GM13976 (cell line): Measurements from ENCODE around the gene NEUROG1.
A peak's percentile ranks its signal among the peaks of the same experiment; 100 is the strongest.

ENCODE experiments used
- DNase-seq: peaks from one replicate; pipeline ENCODE4 v3.0.0; 2012; ENCODE audit warnings: low spot score
- in situ Hi-C: fragments of 300-500 bp; cut with MboI; formaldehyde crosslinking; loops from one replicate; pipeline ENCODE4 v1.12.0; 2022; ENCODE audit warnings: low sequenced_read_pairs, mixed read lengths, inconsistent platforms; ENCODE audit not compliant: unreplicated experiment
- TF ChIP-seq, protein P1 (sequence below): IDR thresholded peaks from 2 replicates; pipeline ENCODE4 v1.5.1; 2012; ENCODE audit warnings: borderline replicate concordance, mild to moderate bottlenecking; ENCODE audit not compliant: insufficient read depth; ENCODE audit errors: extremely low read depth, missing control alignments, control extremely low read depth

NEUROG1 gene

DNA sequence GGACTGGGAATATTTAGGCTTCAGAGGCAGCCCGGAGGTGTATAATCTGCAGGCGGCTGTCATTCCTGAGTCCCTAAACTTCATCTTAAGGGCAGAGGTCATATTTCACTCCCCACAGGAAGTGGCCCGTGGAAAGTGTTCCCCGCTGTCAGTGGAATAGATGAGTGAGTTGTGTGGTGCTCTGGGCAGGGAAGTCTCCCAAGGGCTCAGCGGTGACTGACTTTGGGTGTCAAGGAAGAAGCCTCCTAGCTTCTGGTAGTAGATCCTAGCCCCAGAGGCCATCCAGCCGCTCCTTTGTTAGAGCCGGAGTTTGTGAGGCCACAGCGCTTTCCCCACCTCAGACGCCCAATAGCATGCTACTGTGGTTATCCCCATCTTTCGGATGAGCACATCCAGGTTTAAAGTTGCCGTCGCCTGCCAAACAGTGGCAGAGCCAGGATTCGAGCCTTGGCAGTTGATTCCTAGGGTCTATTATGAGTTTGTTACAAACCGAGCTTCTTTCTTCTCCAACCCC lies 44.7 kb downstream of the NEUROG1 start:
- no peak for DNase-seq
- TF ChIP-seq, protein P1, sequence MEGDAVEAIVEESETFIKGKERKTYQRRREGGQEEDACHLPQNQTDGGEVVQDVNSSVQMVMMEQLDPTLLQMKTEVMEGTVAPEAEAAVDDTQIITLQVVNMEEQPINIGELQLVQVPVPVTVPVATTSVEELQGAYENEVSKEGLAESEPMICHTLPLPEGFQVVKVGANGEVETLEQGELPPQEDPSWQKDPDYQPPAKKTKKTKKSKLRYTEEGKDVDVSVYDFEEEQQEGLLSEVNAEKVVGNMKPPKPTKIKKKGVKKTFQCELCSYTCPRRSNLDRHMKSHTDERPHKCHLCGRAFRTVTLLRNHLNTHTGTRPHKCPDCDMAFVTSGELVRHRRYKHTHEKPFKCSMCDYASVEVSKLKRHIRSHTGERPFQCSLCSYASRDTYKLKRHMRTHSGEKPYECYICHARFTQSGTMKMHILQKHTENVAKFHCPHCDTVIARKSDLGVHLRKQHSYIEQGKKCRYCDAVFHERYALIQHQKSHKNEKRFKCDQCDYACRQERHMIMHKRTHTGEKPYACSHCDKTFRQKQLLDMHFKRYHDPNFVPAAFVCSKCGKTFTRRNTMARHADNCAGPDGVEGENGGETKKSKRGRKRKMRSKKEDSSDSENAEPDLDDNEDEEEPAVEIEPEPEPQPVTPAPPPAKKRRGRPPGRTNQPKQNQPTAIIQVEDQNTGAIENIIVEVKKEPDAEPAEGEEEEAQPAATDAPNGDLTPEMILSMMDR: no peak
- in situ Hi-C loops: no loop called here

DNA sequence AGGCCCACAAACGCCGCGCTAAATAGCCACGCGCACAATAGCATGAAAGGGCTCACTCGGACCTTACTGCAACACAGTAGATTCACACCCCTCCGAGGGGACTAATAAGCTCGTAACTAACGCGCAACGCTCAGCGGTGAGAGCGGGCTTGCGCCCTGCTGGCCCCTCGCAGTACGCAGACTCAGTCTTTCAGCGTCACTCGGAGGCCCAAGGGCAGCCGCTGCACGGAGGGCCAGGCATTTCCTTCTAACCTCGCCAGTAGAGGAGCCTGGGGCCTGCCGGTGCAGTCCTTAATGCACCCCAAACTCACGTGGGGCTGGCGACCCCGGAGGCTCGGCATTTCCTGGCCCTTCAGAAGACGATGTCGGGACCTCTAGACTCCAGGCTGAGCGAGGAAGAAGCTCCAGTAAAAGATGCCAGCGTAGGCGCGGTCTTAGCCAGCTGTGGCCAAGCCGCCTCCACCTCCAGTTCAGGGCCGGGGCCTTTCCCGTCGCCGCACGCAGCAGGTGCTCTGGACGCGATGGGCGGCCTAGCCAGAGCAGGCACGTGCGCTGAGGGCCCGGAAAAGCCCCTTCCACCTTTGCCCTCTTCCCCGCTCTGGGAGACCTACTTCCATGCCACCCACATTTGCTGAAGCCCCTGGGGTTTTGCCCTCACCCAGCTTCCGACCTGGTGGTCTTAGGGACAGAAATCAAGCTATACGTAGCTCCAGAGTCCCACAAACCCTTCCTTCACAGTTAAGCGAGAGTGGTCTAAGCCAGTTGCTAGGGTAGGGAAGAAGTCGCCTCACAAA lies 45.3 kb downstream of the NEUROG1 start:
- TF ChIP-seq, protein P1: no peak
- in situ Hi-C loops: no loop called here
- DNase-seq: peak; percentile 41

- in situ Hi-C loops: no loop called here
Measured at GRCh38 chr5:135489466-135490244, 46.1 kb downstream of the NEUROG1 start.

GRCh38 chr5:135488727-135489465 lies 46.9 kb downstream of the NEUROG1 start:
- DNase-seq: peak; percentile 39
- TF ChIP-seq, protein P1: no peak
- in situ Hi-C loops: no loop called here

More at GRCh38 chr5:135489466-135490244, 46.1 kb downstream of the NEUROG1 start:
- peak; percentile 47 for DNase-seq
- TF ChIP-seq, protein P1: no peak

DNA sequence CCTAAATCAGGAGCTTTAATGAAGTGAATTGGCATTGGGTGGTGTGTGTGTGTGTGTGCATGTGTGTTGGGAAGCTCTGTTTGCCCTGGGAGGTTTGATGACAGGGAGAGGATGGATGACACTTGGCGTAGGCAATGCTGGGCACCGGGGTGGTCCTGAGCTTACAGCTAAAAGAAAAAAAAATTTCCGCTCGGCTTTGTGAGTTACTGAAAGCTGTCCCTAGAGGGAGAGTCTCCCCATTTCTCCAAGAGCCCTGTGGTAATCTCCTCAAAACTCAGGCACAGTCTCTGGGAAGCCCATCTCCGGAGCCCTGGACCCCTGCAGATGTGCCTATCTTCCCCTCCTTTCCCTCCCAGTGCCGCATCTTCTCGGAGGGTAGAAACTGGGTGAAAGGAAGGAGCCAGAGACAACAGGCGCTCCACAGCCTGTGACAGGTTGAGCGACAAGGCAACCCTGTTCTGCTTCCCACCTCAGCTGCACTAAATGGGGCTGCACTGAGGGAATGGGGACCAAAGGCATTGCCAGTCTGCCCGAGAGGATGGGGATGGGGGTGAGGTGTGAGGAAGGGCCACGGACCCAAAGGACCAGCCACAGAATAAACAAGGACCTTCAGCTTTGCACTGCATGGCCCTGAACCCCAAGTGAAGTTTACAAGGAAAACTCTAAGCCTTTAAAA lies 47.8 kb downstream of the NEUROG1 start:
- TF ChIP-seq, protein P1: no peak
- peak; percentile 14 for DNase-seq
- in situ Hi-C loops: no loop called here
